NCI-H69 (cell line): Measurements from ENCODE around the gene PIK3R4.

Experiments
- DNase-seq: peaks from one replicate; lab custom pipeline; 2025; lab: John Stamatoyannopoulos, UW

PIK3R4 gene

GRCh38 chr3:130688697-130689470 lies 57.7 kb downstream of the PIK3R4 start:
- no peak for DNase-seq

GRCh38 chr3:130688015-130688688 lies 58.5 kb downstream of the PIK3R4 start:
- DNase-seq = no peak

GRCh38 chr3:130687327-130687726 lies 59.3 kb downstream of the PIK3R4 start:
- no peak for DNase-seq

GRCh38 chr3:130686833-130687232 lies 59.8 kb downstream of the PIK3R4 start:
- DNase-seq = no peak

- no peak for DNase-seq
Observed at GRCh38 chr3:130682131-130682530, 64.5 kb downstream of the PIK3R4 start.

GRCh38 chr3:130679218-130679617 lies 67.4 kb downstream of the PIK3R4 start:
- DNase-seq = no peak

- no peak for DNase-seq
Observed at GRCh38 chr3:130677343-130677742, 69.3 kb downstream of the PIK3R4 start.

- DNase-seq = no peak
Observed at GRCh38 chr3:130671545-130672312, 74.9 kb downstream of the PIK3R4 start.

GRCh38 chr3:130669740-130670139 lies 76.9 kb downstream of the PIK3R4 start:
- DNase-seq = peak; percentile 4

- DNase-seq = no peak
Observed at GRCh38 chr3:130663092-130663491, 83.5 kb downstream of the PIK3R4 start.

- DNase-seq = no peak
Observed at GRCh38 chr3:130662501-130662996, 84.1 kb downstream of the PIK3R4 start.

GRCh38 chr3:130661140-130661891 lies 85.3 kb downstream of the PIK3R4 start:
- DNase-seq = no peak

- DNase-seq = no peak
Observed at GRCh38 chr3:130659911-130660310, 86.7 kb downstream of the PIK3R4 start.

- DNase-seq = no peak
Observed at GRCh38 chr3:130658678-130659077, 88.0 kb downstream of the PIK3R4 start.

- DNase-seq = no peak
Observed at GRCh38 chr3:130656627-130657026, 90.0 kb downstream of the PIK3R4 start.

- DNase-seq = no peak
Observed at GRCh38 chr3:130654921-130655320, 91.7 kb downstream of the PIK3R4 start.

GRCh38 chr3:130654091-130654490 lies 92.5 kb downstream of the PIK3R4 start:
- DNase-seq = no peak

- no peak for DNase-seq
Observed at GRCh38 chr3:130649061-130649654, 97.5 kb downstream of the PIK3R4 start.

GRCh38 chr3:130648293-130648692 lies 98.3 kb downstream of the PIK3R4 start:
- no peak for DNase-seq

- DNase-seq = no peak
Observed at GRCh38 chr3:130645261-130645660, 101.4 kb downstream of the PIK3R4 start.

GRCh38 chr3:130644628-130645253 lies 101.9 kb downstream of the PIK3R4 start:
- DNase-seq = no peak
